HG02884 (cell line): ENCODE results near the gene ZFR2.
"Not testable (repeated sequence)": the region's sequence is repeated elsewhere in the genome, so short reads cannot be mapped to it uniquely, and the experiment has no call there.

Experiments
- ATAC-seq: cut with Tn5 transposase; IDR thresholded peaks from one replicate; pipeline ENCODE4 v1.9.1; 2021; ENCODE audit warnings: mild to moderate bottlenecking, moderate library complexity; ENCODE audit not compliant: unreplicated experiment

The ZFR2 gene

DNA sequence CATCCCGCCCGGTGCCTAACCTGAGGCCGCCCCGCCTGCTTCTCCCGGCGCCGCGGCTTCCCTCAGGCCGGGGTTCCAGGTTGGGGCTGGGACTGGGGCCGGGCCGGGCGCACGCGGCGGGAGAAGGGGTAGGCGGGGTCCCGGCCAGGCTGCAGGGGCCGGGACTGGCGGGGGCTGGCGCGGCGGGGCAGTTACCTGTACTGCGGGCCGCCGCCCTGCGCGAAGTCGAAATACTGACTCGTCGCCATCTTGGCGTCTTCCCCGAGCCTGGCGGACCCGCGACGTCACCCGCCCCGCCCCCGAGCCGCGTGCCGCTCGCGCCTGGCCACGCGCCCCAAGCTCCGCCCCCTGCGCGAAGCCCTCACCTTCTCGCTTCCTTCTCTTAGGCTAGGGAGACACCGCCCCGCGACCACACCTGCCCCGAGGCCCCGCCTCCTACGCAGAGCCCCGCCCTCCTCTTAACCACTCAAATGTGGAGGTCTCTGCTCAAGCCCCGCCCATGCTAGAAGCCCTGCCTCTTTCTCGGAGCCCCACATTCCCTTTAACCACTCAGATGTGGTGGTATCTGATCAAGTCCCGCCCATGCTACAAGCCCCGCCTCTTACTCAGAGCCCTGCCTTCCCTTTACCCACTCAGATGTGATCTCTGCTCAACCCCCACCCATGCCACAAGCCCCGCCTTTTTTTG lies at the start of gene ZFR2:
Gene ZFR2, minus strand, starts transcription at position 269 of the 687 bp plus-strand sequence. Its CDS starts 21 bp downstream, at position 248.
- no peak for ATAC-seq

DNA sequence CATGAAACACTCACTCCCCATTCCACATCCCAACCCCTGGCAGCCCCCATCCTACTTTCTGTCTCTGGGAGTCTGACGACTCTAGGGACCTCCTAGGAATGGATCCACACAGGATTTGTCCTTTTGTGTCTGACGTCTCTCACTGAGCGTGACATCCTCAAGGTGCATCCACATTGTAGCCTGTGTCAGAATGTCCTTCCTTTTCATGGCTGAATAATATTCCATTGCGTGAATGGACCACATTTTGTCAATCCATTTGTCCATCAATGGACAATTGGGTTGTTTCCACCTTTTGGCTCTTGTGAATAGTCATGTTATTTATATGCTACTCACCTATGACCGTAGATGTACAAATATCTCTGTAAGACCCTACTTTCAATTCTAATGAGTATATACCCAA lies 47.2 kb upstream of the ZFR2 start:
- ATAC-seq = no peak

DNA sequence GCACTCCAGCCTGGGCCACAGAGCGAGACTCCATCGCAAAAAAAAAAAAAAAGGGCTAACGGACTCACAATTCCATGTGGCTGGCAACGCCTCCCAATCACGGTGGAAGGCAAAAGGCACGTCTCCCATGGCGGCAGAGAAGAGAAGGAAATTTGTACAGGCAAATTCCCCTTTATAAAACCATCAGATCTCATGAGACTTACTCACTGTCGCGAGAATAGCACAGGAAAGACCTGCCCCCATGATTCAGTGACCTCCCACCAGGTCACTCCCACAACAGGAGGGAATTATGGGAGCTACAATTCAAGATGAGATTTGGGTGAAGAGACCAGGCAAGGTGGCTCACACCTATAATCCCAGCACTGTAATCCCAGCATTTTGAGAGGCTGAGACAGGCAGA lies 45.4 kb upstream of the ZFR2 start:
- no peak for ATAC-seq

DNA sequence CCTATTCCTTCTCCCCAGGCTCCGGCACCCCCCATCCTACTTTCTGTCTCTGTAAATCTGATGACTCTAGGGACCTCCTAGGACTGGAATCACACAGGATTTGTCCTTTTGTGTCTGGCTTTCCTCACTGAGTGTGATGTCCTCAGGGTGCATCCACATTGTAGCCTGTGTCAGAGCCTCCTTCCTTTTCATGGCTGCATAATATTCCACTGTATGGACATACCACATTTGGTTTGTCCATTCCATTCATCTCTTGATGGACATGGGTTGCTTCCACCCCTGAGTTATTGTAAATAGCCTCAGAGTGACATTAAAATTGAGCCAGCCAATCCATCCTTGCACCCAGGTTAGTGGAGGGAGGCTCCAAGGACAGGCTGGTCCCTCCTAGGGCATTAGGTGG lies 41.3 kb upstream of the ZFR2 start:
- ATAC-seq = no peak

DNA sequence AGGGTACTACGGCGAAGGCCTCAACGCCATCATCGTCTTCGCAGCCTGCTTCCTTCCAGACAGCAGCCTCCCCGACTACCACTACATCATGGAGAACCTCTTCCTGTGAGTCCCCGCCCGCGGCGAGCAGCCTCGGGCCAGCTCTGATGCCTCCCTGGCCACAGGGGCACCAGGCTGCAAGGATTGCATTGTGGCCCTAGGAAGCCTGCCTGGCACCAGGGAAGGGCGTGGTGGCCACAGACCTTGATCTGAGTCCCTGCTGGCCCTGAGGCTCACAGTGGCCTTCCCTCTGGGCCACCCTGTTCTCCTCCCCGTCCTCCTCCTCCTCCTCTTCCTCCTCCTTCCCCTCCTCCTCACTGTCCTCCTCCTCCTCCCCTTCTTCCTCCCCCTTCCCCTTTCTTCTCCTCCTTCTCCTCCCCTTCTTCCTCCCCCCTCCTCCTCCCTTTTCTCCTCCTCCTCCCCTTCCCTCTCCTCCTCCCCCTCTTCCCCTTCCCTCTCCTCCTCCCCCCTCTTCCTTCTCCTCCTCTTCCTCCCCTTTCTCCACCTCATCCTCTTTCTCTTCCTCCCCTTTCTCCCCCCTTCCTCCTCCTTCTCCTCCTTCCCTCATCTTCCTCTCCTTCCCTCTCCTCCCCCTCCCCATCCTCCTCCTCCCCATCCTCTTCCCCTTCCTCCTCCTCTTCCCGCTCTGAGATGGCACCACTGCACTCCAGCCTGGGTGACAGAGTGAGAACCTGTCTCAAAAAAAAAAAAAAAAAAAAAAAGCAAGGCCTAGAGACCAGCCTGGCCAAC lies 39.6 kb upstream of the ZFR2 start:
- ATAC-seq = no peak

DNA sequence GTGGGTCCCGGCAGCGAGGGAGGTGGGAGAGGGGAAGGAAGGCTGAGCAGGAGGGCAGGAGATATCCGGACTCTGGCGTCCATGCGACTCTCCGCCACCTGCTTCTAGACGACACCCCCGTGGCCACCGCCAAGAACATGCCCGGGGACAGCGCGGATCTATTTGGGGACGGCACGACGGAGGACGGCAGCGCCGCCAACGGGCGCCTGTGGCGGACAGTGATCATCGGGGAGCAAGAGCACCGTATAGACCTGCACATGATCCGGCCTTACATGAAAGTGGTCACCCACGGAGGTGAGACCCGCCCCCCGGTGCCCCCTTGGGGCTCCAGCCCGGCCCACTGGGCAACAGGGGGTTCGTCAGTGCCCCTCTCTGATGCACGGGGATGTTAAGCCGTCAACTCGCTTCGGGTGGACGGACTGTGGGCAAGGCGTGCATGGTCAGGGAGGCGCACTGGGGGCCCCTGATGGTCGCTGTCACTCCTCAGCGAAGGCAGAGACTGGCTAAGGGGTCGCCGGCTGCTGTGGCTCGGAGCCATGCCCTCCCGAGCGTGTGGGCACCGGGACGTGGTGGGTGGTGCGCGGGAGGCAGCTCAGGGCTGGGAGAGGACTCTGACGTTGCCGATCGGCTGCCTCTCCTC lies 38.9 kb upstream of the ZFR2 start:
- ATAC-seq = no peak

DNA sequence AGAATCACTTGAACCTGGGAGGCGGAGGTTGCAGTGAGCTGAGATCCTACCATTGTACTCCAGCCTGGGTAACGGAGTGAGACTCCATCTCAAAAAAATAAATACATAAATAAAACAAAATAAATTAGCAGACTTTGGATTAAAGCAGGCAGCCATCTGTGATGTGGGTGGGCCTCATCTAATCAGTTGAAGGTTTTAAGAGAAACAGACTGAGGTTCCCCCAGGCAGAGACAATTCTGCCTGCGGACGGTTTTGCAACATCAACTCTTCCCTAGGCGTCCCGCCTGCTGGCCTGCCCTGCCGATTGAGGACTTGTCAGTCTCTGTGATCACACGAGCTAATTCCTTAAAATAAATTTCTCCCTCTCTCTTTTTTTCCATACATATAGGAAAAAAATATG lies 35.4 kb upstream of the ZFR2 start:
- ATAC-seq = no peak

DNA sequence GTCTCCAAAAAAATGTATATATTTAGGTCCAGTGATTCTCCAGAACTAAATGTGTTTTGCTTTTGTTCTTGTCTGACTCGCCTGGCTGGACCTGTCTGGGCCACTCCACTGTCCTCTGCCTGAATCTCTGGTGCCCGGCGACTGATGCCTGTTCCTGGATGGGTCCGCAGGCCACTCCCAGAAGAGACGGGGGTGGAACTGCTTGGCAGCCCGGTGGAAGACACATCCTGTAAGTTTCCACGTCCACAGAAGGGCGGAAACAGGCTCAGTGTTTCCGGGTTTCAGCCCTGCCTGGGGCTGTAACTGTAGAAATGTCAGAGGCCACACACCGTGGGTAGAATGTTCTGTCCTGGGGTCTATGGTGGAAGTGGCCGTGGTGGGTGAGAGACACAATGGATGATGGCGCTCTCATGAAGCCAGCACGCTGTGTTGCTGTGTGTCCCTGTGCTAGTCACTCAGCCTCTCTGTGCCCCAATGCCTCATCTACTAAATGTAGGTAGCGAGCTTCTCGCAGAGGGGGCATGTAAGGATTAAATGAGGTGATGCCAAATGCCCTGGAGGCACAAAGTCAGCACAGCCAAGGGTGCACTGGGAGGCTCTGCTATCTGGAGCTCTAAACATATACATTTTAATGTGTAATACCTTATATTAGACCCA lies 33.6 kb upstream of the ZFR2 start:
- ATAC-seq = no peak

DNA sequence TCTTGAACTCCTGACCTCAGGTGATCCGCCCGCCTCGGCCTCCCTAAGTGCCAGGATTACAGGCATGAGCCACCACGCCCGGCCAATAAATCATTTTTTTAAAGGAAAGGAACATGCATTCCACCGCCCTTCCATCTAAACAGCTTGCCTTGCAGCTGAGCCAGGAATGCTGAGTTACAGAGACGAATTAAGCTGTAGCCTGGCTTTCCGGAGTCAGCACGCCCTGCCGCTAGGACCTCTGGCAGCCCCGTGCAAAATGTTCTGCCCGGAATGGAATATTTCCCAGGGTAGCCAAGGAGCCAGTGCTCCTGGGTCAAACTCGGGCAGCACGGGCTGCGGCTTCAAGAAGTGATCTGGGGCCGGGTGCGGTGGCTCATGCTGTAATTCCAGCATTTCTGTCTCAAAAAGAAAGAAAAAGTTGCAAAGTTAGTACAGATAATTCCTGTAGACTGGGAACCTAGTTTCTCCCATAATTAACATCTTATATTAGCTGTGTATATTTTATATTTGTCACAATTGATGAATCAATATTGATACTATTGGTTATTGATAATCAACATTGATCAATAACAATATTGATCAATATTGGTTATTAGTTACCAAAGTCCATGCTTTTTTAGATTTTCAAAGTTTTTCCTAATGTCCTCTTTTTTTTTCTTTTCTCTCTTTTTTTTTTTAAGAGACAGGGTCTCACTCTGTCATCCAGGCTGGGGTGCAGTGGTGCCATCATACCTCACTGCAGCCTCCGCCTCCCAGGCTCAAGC lies 30.9 kb upstream of the ZFR2 start:
- no peak for ATAC-seq

DNA sequence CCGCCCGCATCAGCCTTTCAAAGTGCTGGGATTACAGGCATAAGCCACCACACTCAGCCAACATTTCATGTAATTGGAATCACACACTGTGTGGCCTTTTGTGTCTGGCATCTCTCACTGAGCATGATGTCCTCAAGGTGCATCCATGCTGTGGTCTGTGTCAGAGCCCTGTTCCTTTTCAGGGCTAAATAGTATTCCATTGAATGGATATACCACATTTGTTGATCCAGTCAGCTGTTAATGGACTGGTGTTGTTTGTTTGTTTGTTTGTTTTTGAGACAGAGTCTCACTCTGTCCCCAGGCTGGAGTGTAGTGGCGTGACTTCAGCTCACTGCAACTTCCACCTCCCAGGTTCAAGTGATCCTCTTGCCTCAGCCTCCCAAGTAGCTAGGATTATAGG lies 29.6 kb upstream of the ZFR2 start:
- no peak for ATAC-seq

DNA sequence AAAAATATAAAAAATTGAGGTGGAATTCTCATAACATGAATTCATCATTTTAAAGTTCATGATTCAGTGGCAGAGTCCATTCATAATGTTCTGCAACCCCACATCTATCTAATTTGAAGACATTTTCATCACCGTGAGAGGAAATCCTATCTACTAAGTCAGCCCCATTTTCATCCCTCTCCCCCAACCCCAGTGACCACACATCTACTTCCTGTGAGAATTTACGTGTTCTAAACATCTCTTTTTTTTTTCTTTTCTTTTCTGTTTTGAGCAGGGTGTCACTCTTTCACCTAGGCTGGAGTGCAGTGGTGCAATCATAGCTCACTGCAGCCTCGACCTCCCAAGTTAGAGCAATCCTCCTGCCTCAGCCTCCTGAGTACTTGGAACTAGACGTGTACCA lies 29.1 kb upstream of the ZFR2 start:
- ATAC-seq = no peak

DNA sequence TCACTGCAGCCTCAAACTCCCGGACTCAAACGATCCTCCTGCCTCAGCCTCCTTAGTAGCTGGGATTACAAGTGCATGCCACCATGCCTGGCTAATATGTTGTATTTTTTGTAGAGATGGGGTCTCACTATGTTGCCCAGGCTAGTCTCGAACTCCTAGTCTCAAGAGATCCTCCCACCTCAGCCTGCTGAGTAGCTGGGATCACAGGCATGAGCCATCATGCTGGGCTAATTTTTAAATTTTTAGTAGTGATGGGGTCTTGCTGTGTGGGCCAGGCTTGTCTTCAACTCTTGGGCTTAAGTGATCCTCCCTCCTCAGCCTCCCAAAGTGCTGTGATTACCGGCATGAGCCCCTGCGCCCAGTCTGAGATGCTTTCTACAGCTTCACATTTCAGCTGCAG lies 26.9 kb upstream of the ZFR2 start:
- ATAC-seq = no peak

DNA sequence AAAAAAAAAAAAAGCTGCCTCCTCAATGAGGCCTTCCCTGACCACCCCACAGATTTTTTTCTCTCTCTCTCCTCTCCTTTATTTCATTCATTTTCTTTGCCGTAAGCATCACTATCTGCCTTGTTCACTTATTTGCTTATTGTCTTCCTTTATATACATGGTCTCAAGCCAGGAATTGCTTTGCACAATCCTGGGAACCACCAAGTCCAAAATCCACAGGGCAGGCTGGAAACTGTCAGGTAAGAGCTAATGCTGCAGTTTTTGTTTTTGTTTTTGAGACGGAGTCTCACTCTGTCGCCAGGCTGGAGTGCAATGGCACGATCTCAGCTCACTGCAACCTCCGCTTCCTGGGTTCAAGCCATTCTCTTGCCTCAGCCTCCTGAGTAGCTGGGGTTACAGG lies 26.1 kb upstream of the ZFR2 start:
- ATAC-seq = not testable (repeated sequence)

DNA sequence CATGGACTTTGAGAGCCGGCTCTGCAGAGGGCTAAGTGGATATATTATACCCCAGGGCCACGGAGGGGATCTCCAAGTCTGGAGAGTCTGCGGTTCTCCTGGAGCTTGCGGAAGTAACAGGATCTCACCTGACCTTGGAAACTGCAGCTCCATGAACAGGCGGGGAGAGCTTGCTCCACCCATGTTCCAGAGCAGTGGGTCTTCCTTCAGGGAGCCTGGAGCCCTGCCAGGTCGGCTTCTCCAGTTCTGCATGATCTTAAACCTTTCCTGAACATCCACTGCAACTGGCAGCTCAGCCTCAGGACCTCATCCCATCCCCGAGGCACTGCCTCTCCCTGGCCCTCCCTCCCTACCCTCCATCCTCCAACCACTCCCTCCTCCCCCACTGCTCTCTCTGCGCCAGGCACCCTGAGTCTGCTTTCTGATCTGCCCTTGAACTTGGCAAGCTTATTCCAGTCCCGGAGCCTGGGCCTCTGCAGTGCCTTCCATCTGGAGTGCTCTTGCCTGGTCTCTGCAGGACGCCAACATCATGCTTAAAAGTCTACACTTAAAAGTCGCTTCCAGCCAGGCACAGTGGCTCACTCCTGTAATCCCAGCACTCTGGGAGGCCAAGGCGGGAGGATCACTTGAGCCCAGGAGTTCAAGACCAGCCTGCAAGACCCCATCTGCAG lies 24.8 kb upstream of the ZFR2 start:
- ATAC-seq = no peak

DNA sequence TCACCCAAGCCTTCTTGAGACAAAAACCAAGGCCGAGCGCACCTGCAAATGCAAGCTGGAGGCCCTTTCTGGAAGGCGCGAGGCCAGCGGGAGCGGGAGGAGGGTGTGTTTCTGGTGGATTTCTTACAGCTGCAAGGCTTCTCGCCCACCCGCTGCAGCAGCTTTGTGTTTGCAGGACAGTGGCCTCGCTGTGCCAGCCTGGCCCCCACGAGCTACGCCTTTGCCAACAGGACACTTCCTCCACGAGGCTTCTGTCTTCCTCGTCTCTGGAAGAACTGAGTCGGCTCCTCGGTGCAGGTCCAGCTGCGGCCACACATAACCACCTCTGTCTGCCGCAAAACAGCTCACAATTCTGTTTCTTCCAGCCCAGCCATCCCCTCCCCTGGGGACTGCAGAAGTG lies 21.8 kb upstream of the ZFR2 start:
- ATAC-seq = no peak

DNA sequence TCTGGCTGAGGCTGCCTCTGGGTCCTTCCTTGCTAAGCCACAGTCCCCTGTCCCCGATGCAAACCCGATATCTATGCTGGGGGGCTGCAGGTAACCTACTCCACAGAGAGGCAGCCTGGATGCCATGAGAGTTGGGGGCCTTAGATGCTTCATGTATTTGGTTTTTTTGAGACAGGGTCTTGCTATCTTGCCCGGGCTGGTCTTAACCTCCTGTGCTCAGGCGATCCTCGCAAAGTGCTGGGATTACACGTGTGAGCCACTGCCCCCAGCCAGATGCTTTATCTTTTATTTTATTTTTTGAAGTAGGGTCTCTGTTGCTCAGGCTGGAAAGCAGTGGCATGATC lies 13.2 kb upstream of the ZFR2 start:
- no peak for ATAC-seq

DNA sequence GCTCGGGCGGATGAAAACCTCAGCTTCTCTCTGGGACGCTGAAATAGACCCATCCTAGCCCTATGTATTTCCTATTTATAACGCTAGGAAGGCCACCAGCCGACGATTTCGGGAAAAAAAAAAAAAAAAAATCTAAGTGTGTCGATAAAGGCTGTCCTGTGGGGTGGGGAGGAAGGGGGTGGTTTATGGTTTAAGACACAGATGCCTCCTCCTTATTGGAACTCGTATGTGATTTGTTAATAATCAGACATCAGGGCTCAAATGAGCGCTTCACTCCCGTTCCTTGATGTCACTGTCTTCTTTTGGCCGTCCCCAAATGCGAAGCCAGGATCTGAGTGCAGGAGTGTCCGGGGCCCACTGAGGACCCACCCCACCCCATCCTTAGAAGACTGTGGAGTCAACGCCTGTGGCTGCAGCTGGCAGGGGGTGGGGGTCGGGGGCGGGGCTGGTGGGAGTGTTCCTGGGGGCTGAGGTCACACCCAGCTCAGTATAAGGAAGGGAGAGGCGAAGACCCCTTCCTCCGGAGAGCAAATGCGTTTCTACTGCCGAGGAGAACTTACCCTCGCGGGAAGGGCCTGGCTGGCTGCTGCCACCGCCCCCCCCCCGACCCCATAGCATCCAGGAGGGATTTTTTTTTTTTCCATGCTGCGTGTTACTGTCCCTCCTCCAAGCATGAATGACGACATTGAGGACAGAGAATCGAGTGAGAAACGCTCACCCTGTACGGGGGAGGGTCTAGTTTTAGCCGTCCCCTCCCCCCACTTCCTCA lies 12.6 kb upstream of the ZFR2 start:
- ATAC-seq = no peak

DNA sequence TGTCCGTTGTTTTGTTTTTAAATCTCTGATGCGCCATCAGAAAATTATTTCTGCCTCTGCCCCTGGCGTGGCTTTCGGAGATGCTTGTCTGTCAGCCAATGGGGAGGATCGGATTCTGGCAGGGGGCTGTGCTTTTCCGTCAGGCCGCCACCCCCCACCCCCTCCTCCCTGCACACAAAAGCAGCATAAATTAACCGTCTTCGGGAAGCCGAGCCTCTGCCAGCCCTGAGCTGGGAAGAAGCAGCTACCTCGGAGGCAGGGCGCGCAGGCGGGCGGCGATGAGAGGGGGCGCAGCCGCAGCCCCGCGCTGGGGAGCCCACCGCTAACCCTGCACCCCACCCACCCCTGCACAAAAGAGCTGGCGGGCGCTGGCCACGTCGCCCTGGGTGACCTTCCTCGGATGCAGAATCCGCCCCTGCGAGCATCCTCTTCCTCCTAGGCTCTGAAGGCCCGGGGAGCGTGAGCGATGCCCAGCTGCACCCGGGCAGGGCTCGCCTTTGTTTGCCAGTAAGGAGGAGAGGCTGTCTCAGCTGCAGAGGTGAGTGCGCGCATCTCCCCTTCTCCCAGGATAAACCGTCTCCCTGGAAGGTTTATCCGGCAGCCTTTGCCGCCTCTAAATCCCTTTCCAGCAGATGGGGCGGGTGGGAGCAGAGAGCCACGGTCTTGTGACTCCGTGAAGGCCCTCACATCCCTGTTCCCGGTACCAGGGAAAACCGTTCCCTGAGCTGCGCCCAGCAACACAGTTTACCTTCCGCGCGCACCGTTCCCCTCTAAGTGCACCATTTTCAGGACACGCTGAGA lies 11.8 kb upstream of the ZFR2 start, which contains the start of gene ATCAY:
Gene ATCAY, plus strand, starts transcription at position 215 of the 801 bp plus-strand sequence. CDS start 5,083 bp downstream, outside the sequence.
- no peak for ATAC-seq

DNA sequence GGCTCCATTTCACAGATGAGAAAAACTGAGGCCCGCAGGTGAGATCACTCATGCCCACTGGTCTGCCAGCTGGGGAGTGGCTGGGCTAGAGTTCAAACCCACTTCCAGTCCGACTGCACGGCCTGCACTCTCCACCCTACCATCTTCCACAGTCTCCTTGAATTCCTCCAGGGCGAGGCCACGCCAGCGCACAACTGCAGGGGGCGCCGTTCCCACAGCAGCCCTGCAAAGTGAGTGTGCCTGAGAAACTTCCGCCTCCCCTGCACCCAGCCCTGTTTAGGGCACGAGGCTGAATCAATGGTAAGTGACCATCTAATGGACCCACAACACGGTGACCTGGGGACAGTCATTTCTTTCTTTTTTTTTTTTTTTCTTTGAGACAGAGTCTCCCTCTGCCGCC lies 10.8 kb upstream of the ZFR2 start:
- ATAC-seq = no peak
